ENCODE data around the gene DDC.

The DDC gene, protein sequence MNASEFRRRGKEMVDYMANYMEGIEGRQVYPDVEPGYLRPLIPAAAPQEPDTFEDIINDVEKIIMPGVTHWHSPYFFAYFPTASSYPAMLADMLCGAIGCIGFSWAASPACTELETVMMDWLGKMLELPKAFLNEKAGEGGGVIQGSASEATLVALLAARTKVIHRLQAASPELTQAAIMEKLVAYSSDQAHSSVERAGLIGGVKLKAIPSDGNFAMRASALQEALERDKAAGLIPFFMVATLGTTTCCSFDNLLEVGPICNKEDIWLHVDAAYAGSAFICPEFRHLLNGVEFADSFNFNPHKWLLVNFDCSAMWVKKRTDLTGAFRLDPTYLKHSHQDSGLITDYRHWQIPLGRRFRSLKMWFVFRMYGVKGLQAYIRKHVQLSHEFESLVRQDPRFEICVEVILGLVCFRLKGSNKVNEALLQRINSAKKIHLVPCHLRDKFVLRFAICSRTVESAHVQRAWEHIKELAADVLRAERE

DNA sequence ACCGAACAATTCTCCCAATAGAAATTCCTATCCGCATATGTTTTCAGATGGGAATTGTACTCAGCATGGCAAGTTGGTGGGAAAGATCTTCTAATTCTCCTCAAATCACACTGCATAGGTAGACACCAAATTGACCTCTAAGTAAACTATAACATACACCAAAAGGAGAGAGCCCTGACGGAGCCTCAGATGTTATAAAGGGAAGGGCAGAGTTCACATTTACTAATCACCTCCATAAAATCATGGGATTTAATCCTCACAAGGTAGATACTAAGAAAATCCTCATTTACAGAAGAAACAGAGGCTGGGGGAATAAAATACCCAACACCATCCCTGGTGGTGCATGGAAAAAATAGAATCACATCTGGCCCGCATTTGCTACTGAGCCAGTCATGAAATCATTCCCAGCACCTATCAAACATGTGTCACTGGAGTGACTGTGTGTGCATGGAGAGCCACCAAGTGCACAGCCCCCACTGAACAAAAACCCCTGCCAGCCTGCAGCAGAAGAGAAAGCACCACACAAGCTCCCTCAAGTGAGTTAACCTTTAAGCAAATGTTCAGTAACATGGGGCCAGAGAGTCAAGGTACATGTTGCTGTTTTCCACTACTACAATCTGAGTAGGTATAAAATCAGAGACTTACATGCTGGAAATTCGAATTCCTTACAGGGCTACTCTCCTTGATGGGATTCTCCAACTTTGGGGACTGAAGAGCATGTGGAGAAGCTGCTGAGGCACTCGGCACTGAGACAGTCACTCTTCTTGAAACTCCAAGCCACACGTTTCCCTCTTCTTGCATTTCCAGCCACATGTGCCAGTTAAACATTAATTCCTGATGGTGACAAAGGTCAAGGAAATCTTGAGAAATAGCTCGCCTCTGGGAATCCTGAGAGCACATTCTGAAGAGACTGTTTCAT is at the start of gene DDC:
Gene DDC (minus strand): TSS at position 766 of the 919 bp plus-strand sequence. CDS start 21,320 bp downstream, outside the sequence.
- Histone ChIP-seq H3K36me3 (ENCODE audit: low read length) (no peaks in the 10 kb centered on the region), H3K4me2 (ENCODE audit: low read depth, low read length, poor library complexity, severe bottlenecking) (no peak within 1 kb of the TSS), H3K4me3 (ENCODE audit: insufficient read depth, low read length, poor library complexity, severe bottlenecking) (no peak within 1 kb of the TSS), H4K20me1 (ENCODE audit: low read depth, low read length) (no peaks in the 10 kb centered on the region), H3K27me3 (ENCODE audit: low read length) (no peaks in the 10 kb centered on the region), H3K9me2 (replicated peaks; ENCODE audit: insufficient read depth, low read length) (no peaks in the 10 kb centered on the region), H3K9me3 (ENCODE audit: insufficient read depth, low read length) (no peaks in the 10 kb centered on the region), H3K79me2 (ENCODE audit: insufficient read depth, low read length) (no peaks in the 10 kb centered on the region), H3K9ac (ENCODE audit: low read length) (no peak within 1 kb of the TSS), H3F3A (ENCODE audit: insufficient read depth) (no peaks in the 10 kb centered on the region), H3K27ac (ENCODE audit: low read depth, low read length) (no peak within 1 kb of the TSS), H2AFZ (ENCODE audit: low read depth, low read length, severe bottlenecking) (no peak within 1 kb of the TSS)
- TF ChIP-seq CTCF (IDR thresholded peaks at IDR 0.05; ENCODE audit: insufficient read depth, low read length, poor library complexity, severe bottlenecking) (no peak), EZH2phosphoT487 (conservative IDR thresholded peaks at IDR 0.05; ENCODE audit: low read length) (no peak)

GRCh38 chr7:50613473-50613872 is 48.3 kb upstream of the DDC start:
- no peaks in the 10 kb centered on the region for H3K9me3 ChIP-seq (ENCODE audit: insufficient read depth, low read length)
- H3K4me2 ChIP-seq (ENCODE audit: low read depth, low read length, poor library complexity, severe bottlenecking), result no peak overlapping the region
- no peaks in the 10 kb centered on the region for H3K9me2 ChIP-seq (replicated peaks; ENCODE audit: insufficient read depth, low read length)
- TF ChIP-seq EZH2phosphoT487 (conservative IDR thresholded peaks at IDR 0.05; ENCODE audit: low read length) (no peak), CTCF (IDR thresholded peaks at IDR 0.05; ENCODE audit: insufficient read depth, low read length, poor library complexity, severe bottlenecking) (no peak)
- no peaks in the 10 kb centered on the region for H3K36me3 ChIP-seq (ENCODE audit: low read length)
- H3K27ac ChIP-seq (ENCODE audit: low read depth, low read length), result no peak overlapping the region
- 0 out of 2 replicates have a peak, but pooled peaks cover 4% of the 10 kb centered on the region for H3K27me3 ChIP-seq (ENCODE audit: low read length)
- H2AFZ ChIP-seq (ENCODE audit: low read depth, low read length, severe bottlenecking), result no peak overlapping the region
- H3K4me3 ChIP-seq (ENCODE audit: insufficient read depth, low read length, poor library complexity, severe bottlenecking), result no peak overlapping the region
- no peaks in the 10 kb centered on the region for H3F3A ChIP-seq (ENCODE audit: insufficient read depth)
- no peaks in the 10 kb centered on the region for H4K20me1 ChIP-seq (ENCODE audit: low read depth, low read length)
- no peak overlapping the region for H3K9ac ChIP-seq (ENCODE audit: low read length)
- H3K79me2 ChIP-seq (ENCODE audit: insufficient read depth, low read length), result no peaks in the 10 kb centered on the region

GRCh38 chr7:50612704-50613103 is 47.5 kb upstream of the DDC start:
- H3K36me3 ChIP-seq (ENCODE audit: low read length), result no peaks in the 10 kb centered on the region
- no peak overlapping the region for H3K4me2 ChIP-seq (ENCODE audit: low read depth, low read length, poor library complexity, severe bottlenecking)
- no peak overlapping the region for H3K9ac ChIP-seq (ENCODE audit: low read length)

More at GRCh38 chr7:50612704-50613103, 47.5 kb upstream of the DDC start:
- 0 out of 2 replicates have a peak, but pooled peaks cover 4% of the 10 kb centered on the region for H3K27me3 ChIP-seq (ENCODE audit: low read length)
- TF ChIP-seq EZH2phosphoT487 (conservative IDR thresholded peaks at IDR 0.05; ENCODE audit: low read length) (no peak), CTCF (IDR thresholded peaks at IDR 0.05; ENCODE audit: insufficient read depth, low read length, poor library complexity, severe bottlenecking) (no peak)
- no peaks in the 10 kb centered on the region for H3K79me2 ChIP-seq (ENCODE audit: insufficient read depth, low read length)
- H3F3A ChIP-seq (ENCODE audit: insufficient read depth), result no peaks in the 10 kb centered on the region
- H3K4me3 ChIP-seq (ENCODE audit: insufficient read depth, low read length, poor library complexity, severe bottlenecking), result no peak overlapping the region
- H3K27ac ChIP-seq (ENCODE audit: low read depth, low read length), result no peak overlapping the region
- no peaks in the 10 kb centered on the region for H4K20me1 ChIP-seq (ENCODE audit: low read depth, low read length)
- H2AFZ ChIP-seq (ENCODE audit: low read depth, low read length, severe bottlenecking), result no peak overlapping the region
- H3K9me3 ChIP-seq (ENCODE audit: insufficient read depth, low read length), result no peaks in the 10 kb centered on the region
- no peaks in the 10 kb centered on the region for H3K9me2 ChIP-seq (replicated peaks; ENCODE audit: insufficient read depth, low read length)
